SK-N-MC (cell line): Measurements from ENCODE around the gene SMIM8.

Source experiments
- DNase-seq: peaks from one replicate; pipeline ENCODE4 v3.0.0-alpha.2; 2011; ENCODE audit warnings: low read depth, low spot score
- H3K27ac ChIP-seq: fragments of 200-600 bp; sonication (generic); 2 replicates; pipeline ENCODE4 v1.5.1; 2016; ENCODE audit warnings: mixed run types
- H3K36me3 ChIP-seq: fragments of 200-600 bp; sonication (generic); 2 replicates; pipeline ENCODE4 v1.6.1; 2017; ENCODE audit warnings: antibody characterized with exemption, low read length, mixed read lengths; ENCODE audit not compliant: insufficient read depth
- H3K4me3 ChIP-seq: fragments of 200-600 bp; sonication (generic); 2 replicates; pipeline ENCODE4 v1.5.1; 2016
- H3K9ac ChIP-seq: fragments of 200-600 bp; sonication (generic); 2 replicates; pipeline ENCODE4 v1.8.0; 2017; ENCODE audit warnings: mixed run types, mixed read lengths; ENCODE audit not compliant: insufficient read length
- H3K9me3 ChIP-seq: fragments of 200-600 bp; sonication (generic); 2 replicates; pipeline ENCODE4 v1.6.1; 2017; ENCODE audit warnings: low read depth, mild to moderate bottlenecking, antibody characterized with exemption, low read length, moderate library complexity, mixed read lengths
- EZH2 ChIP-seq: fragments of 200-600 bp; sonication (generic); IDR thresholded peaks from one replicate; pipeline ENCODE4 v1.6.1; 2017; ENCODE audit warnings: antibody characterized with exemption
- FOXP2 ChIP-seq: optimal IDR thresholded peaks from 2 replicates; pipeline ENCODE3; 2011; ENCODE audit warnings: mild to moderate bottlenecking, moderate library complexity; ENCODE audit not compliant: insufficient read depth; ENCODE audit errors: extremely low read length, control extremely low read depth
- POLR2AphosphoS5 ChIP-seq: IDR thresholded peaks from 2 replicates; pipeline ENCODE4 v1.6.1; 2012; ENCODE audit warnings: mild to moderate bottlenecking, low read depth, low read length, borderline replicate concordance

Gene SMIM8

GRCh38 chr6:87366899-87367298, 44.5 kb downstream of the SMIM8 start:
- H3K9me3 ChIP-seq = no peaks in the 10 kb centered on the region
- no peaks in the 10 kb centered on the region for H3K36me3 ChIP-seq
- H3K27ac ChIP-seq = no peak overlapping the region
- H3K9ac ChIP-seq = no peak overlapping the region
- TF ChIP-seq EZH2 (no peak), FOXP2 (no peak), POLR2AphosphoS5 (no peak)
- no peak overlapping the region for H3K4me3 ChIP-seq
- DNase-seq = no peak

- Histone ChIP-seq H3K27ac (no peak overlapping the region), H3K36me3 (no peaks in the 10 kb centered on the region), H3K9ac (no peak overlapping the region), H3K9me3 (no peaks in the 10 kb centered on the region), H3K4me3 (no peak overlapping the region)
- TF ChIP-seq EZH2 (no peak), FOXP2 (no peak), POLR2AphosphoS5 (no peak)
- no peak for DNase-seq
These were observed 51.0 kb downstream of the SMIM8 start for GRCh38 chr6:87373377-87373776.

GRCh38 chr6:87375315-87375714, 52.9 kb downstream of the SMIM8 start:
- Histone ChIP-seq H3K9me3 (no peaks in the 10 kb centered on the region), H3K9ac (no peak overlapping the region), H3K27ac (no peak overlapping the region), H3K4me3 (no peak overlapping the region), H3K36me3 (no peaks in the 10 kb centered on the region)
- TF ChIP-seq EZH2 (no peak), FOXP2 (no peak), POLR2AphosphoS5 (no peak)
- DNase-seq = no peak

GRCh38 chr6:87376643-87377042, 54.3 kb downstream of the SMIM8 start:
- H3K4me3 ChIP-seq = no peak overlapping the region
- DNase-seq = no peak
- TF ChIP-seq EZH2 (no peak), POLR2AphosphoS5 (no peak), FOXP2 (no peak)
- H3K27ac ChIP-seq = no peak overlapping the region
- H3K9me3 ChIP-seq = no peaks in the 10 kb centered on the region
- H3K36me3 ChIP-seq = no peaks in the 10 kb centered on the region
- no peak overlapping the region for H3K9ac ChIP-seq

- no peak for TF ChIP-seq POLR2AphosphoS5
- TF ChIP-seq FOXP2 = no peak
- TF ChIP-seq EZH2 = no peak
- no peak overlapping the region for H3K27ac ChIP-seq
These were observed 56.6 kb downstream of the SMIM8 start for GRCh38 chr6:87378947-87379346.

GRCh38 chr6:87382861-87383260, 60.5 kb downstream of the SMIM8 start:
- no peaks in the 10 kb centered on the region for H3K9me3 ChIP-seq
- no peak for DNase-seq
- no peak overlapping the region for H3K9ac ChIP-seq
- TF ChIP-seq EZH2 (no peak), FOXP2 (no peak), POLR2AphosphoS5 (no peak)
- no peak overlapping the region for H3K27ac ChIP-seq
- no peaks in the 10 kb centered on the region for H3K36me3 ChIP-seq
- no peak overlapping the region for H3K4me3 ChIP-seq

More at GRCh38 chr6:87378947-87379346, 56.6 kb downstream of the SMIM8 start:
- Histone ChIP-seq H3K9me3 (no peaks in the 10 kb centered on the region), H3K36me3 (no peaks in the 10 kb centered on the region), H3K9ac (no peak overlapping the region), H3K4me3 (no peak overlapping the region)
- no peak for DNase-seq

- Histone ChIP-seq H3K9ac (no peak overlapping the region), H3K36me3 (no peaks in the 10 kb centered on the region), H3K27ac (no peak overlapping the region), H3K9me3 (no peaks in the 10 kb centered on the region), H3K4me3 (no peak overlapping the region)
- DNase-seq = no peak
- no peak for TF ChIP-seq EZH2
- no peak for TF ChIP-seq FOXP2
- no peak for TF ChIP-seq POLR2AphosphoS5
These were observed 61.6 kb downstream of the SMIM8 start for GRCh38 chr6:87384038-87384437.

GRCh38 chr6:87384449-87384848, 62.1 kb downstream of the SMIM8 start:
- Histone ChIP-seq H3K4me3 (no peak overlapping the region), H3K36me3 (no peaks in the 10 kb centered on the region), H3K9me3 (no peaks in the 10 kb centered on the region), H3K9ac (no peak overlapping the region), H3K27ac (no peak overlapping the region)
- DNase-seq = no peak
- no peak for TF ChIP-seq FOXP2
- TF ChIP-seq POLR2AphosphoS5 = no peak
- no peak for TF ChIP-seq EZH2

- DNase-seq = no peak
- Histone ChIP-seq H3K9me3 (no peaks in the 10 kb centered on the region), H3K9ac (no peak overlapping the region), H3K36me3 (no peaks in the 10 kb centered on the region), H3K4me3 (no peak overlapping the region), H3K27ac (no peak overlapping the region)
- TF ChIP-seq POLR2AphosphoS5 = no peak
- TF ChIP-seq EZH2 = no peak
- TF ChIP-seq FOXP2 = no peak
These were observed 68.9 kb downstream of the SMIM8 start for GRCh38 chr6:87391334-87391733.
